WTC11 (cell line): ENCODE data around the gene TREM1. TPM values are rescaled to one million over a fixed set of nuclear protein-coding genes. Genes with fewer than 3 reads are reported as not detected.

Source experiments
- ATAC-seq: fragments of 200-7000 bp; cut with Tn5 transposase; 2 replicates; pipeline ENCODE4 v1.10.0; 2021; ENCODE audit warnings: mild to moderate bottlenecking, moderate library complexity
- CTCF ChIA-PET: fragments of 300-600 bp; sonication (Branson Sonifier 250); formaldehyde crosslinking; loops from one replicate; lab custom pipeline; 2021; ENCODE audit warnings: antibody characterized with exemption; lab: Charles Lee
- POLR2A ChIA-PET: fragments of 350-600 bp; sonication (Branson Sonifier 250); formaldehyde crosslinking; loops from one replicate; lab custom pipeline; 2021; ENCODE audit warnings: antibody characterized with exemption; lab: Charles Lee
- DNase-seq: peaks from one replicate; pipeline ENCODE4 v3.0.0; 2021; ENCODE audit warnings: low spot score
- H3K27ac Mint-ChIP-seq: 2 replicates; pipeline ENCODE4 v1.8.0; 2021; ENCODE audit warnings: mixed read lengths
- H3K27me3 Mint-ChIP-seq: 2 replicates; pipeline ENCODE4 v1.8.0; 2021; ENCODE audit warnings: low read depth, mild to moderate bottlenecking, moderate library complexity, mixed read lengths
- H3K36me3 Mint-ChIP-seq: 2 replicates; pipeline ENCODE4 v1.8.0; 2021; ENCODE audit warnings: mixed read lengths
- H3K4me1 Mint-ChIP-seq: 2 replicates; pipeline ENCODE4 v1.8.0; 2022; ENCODE audit warnings: mixed read lengths
- H3K4me3 Mint-ChIP-seq: 2 replicates; pipeline ENCODE4 v1.8.0; 2021; ENCODE audit warnings: mild to moderate bottlenecking, moderate library complexity, mixed read lengths
- H3K9me3 Mint-ChIP-seq: 2 replicates; pipeline ENCODE4 v1.8.0; 2021; ENCODE audit warnings: mixed read lengths
- AFF4 ChIP-seq: sonication (generic); formaldehyde crosslinking; IDR thresholded peaks from 2 replicates; pipeline ENCODE4 v1.8.1; 2023; ENCODE audit warnings: mild to moderate bottlenecking, missing genetic modification reagents, borderline replicate concordance
- CDX4 ChIP-seq: fragments of 250-450 bp; sonication (Bioruptor Pico); IDR thresholded peaks from 2 replicates; pipeline ENCODE4 v1.9.0; 2021; ENCODE audit warnings: moderate library complexity, mild to moderate bottlenecking, inconsistent platforms, borderline replicate concordance
- EMX1 ChIP-seq: fragments of 250-450 bp; sonication (Bioruptor Pico); IDR thresholded peaks from 2 replicates; pipeline ENCODE4 v1.8.0; 2021; ENCODE audit warnings: mild to moderate bottlenecking
- ERG ChIP-seq: fragments of 250-450 bp; sonication (Bioruptor Pico); IDR thresholded peaks from 2 replicates; pipeline ENCODE4 v1.8.0; 2021; ENCODE audit warnings: mild to moderate bottlenecking
- ETV6 ChIP-seq: sonication (generic); formaldehyde crosslinking; IDR thresholded peaks from 2 replicates; pipeline ENCODE4 v1.8.1; 2022; ENCODE audit warnings: mild to moderate bottlenecking, missing genetic modification reagents
- FOXP4 ChIP-seq: sonication (generic); formaldehyde crosslinking; IDR thresholded peaks from 2 replicates; pipeline ENCODE4 v1.8.0; 2022; ENCODE audit warnings: mild to moderate bottlenecking, missing genetic modification reagents
- GABPB1 ChIP-seq: sonication (generic); formaldehyde crosslinking; IDR thresholded peaks from 2 replicates; pipeline ENCODE4 v1.8.1; 2023; ENCODE audit warnings: mild to moderate bottlenecking, missing genetic modification reagents
- JAZF1 ChIP-seq: fragments of 250-450 bp; sonication (Bioruptor Pico); IDR thresholded peaks from 2 replicates; pipeline ENCODE4 v1.9.0; 2021; ENCODE audit warnings: moderate library complexity, mild to moderate bottlenecking, inconsistent platforms
- SP1 ChIP-seq: sonication (generic); formaldehyde crosslinking; conservative IDR thresholded peaks from 2 replicates; pipeline ENCODE4 v1.8.1; 2022; ENCODE audit warnings: missing genetic modification reagents
- TCF7 ChIP-seq: sonication (generic); formaldehyde crosslinking; IDR thresholded peaks from 2 replicates; pipeline ENCODE4 v1.8.0; 2022; ENCODE audit warnings: mild to moderate bottlenecking, low read depth, missing genetic modification reagents, moderate library complexity
- TEAD1 ChIP-seq: sonication (generic); formaldehyde crosslinking; IDR thresholded peaks from 2 replicates; pipeline ENCODE4 v1.8.0; 2022; ENCODE audit warnings: mild to moderate bottlenecking, missing genetic modification reagents
- ZBTB21 ChIP-seq: sonication (generic); formaldehyde crosslinking; IDR thresholded peaks from 2 replicates; pipeline ENCODE4 v1.8.1; 2023; ENCODE audit warnings: mild to moderate bottlenecking, missing genetic modification reagents, borderline replicate concordance
- ZNF512 ChIP-seq: sonication (generic); formaldehyde crosslinking; IDR thresholded peaks from 2 replicates; pipeline ENCODE4 v1.8.1; 2022; ENCODE audit warnings: missing genetic modification reagents, borderline replicate concordance
- total RNA-seq: library from RNA; stranded (reverse); gene quantifications from 3 replicates; pipeline ENCODE4 v1.2.3, GENCODE V29; 2021
- TF ChIP-seq, protein P1 (sequence below): sonication (generic); formaldehyde crosslinking; IDR thresholded peaks from 2 replicates; pipeline ENCODE4 v1.8.0; 2023; ENCODE audit warnings: missing genetic modification reagents, mild to moderate bottlenecking, borderline replicate concordance
- TF ChIP-seq, protein P2 (sequence below): fragments of 250-450 bp; sonication (Bioruptor Pico); IDR thresholded peaks from 2 replicates; pipeline ENCODE4 v1.9.0; 2021; ENCODE audit warnings: mild to moderate bottlenecking

TREM1 gene
- total RNA-seq, 1 experiment from 2014 or later = not detected

DNA sequence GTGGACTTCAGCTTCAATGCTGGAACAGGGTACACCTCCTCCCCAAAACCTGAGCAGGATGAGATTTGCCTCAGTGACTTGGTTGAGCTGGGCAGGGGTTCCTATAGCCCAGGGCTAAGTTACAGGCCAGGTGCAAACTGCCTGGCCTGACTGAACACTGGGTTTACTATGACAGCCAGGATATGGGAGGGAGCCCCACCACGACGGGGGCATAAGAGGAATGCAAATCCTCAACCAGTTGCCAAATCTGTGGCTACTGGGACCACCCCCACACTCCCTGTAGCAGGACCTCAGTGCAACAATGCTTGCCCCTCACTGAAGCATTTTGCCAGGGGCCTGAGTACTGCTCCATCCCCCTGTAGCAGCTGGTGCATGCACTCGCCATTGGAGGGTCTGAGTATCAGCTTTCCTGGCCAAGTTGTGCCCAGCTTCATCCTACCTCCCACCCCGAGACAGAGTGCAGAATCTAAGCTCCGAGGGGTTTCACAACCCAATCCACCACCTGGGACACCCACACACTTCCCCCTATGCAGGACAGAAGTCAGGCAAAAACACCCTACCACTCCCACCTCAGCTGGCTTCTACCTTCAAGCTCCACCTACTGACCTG, 30.7 kb downstream of the TREM1 start:
- TF ChIP-seq GABPB1 (CRISPR knock-in tag) = no peak
- TF ChIP-seq ZNF512 (CRISPR knock-in tag) = no peak
- TF ChIP-seq ERG = no peak
- TF ChIP-seq JAZF1 (CRISPR knock-in tag) = no peak
- no peak for TF ChIP-seq TEAD1 (CRISPR knock-in tag)
- Mint-ChIP-seq H3K27me3 (peaks cover 10% of the 10 kb centered on the region), H3K4me3 (no peak overlapping the region), H3K4me1 (no peaks in the 10 kb centered on the region), H3K27ac (no peak overlapping the region), H3K36me3 (no peaks in the 10 kb centered on the region), H3K9me3 (peaks cover 23% of the 10 kb centered on the region)
- POLR2A ChIA-PET = no interaction called here
- DNase-seq (no peak), ATAC-seq (no peak)
- CTCF ChIA-PET = no interaction called here

GRCh38 chr6:41255110-41255509, 31.4 kb downstream of the TREM1 start:
- ChIA-PET CTCF (no interaction called here), POLR2A (no interaction called here)
- no peak for DNase-seq
- Mint-ChIP-seq H3K4me1 (no peaks in the 10 kb centered on the region), H3K9me3 (peaks cover 17% of the 10 kb centered on the region), H3K4me3 (no peak overlapping the region), H3K36me3 (no peaks in the 10 kb centered on the region), H3K27ac (no peak overlapping the region), H3K27me3 (peaks cover 10% of the 10 kb centered on the region)
- no peak for ATAC-seq
- no peak for TF ChIP-seq FOXP4 (CRISPR knock-in tag)
- TF ChIP-seq, protein P1, sequence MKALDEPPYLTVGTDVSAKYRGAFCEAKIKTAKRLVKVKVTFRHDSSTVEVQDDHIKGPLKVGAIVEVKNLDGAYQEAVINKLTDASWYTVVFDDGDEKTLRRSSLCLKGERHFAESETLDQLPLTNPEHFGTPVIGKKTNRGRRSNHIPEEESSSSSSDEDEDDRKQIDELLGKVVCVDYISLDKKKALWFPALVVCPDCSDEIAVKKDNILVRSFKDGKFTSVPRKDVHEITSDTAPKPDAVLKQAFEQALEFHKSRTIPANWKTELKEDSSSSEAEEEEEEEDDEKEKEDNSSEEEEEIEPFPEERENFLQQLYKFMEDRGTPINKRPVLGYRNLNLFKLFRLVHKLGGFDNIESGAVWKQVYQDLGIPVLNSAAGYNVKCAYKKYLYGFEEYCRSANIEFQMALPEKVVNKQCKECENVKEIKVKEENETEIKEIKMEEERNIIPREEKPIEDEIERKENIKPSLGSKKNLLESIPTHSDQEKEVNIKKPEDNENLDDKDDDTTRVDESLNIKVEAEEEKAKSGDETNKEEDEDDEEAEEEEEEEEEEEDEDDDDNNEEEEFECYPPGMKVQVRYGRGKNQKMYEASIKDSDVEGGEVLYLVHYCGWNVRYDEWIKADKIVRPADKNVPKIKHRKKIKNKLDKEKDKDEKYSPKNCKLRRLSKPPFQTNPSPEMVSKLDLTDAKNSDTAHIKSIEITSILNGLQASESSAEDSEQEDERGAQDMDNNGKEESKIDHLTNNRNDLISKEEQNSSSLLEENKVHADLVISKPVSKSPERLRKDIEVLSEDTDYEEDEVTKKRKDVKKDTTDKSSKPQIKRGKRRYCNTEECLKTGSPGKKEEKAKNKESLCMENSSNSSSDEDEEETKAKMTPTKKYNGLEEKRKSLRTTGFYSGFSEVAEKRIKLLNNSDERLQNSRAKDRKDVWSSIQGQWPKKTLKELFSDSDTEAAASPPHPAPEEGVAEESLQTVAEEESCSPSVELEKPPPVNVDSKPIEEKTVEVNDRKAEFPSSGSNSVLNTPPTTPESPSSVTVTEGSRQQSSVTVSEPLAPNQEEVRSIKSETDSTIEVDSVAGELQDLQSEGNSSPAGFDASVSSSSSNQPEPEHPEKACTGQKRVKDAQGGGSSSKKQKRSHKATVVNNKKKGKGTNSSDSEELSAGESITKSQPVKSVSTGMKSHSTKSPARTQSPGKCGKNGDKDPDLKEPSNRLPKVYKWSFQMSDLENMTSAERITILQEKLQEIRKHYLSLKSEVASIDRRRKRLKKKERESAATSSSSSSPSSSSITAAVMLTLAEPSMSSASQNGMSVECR (CRISPR knock-in tag) = no peak
- TF ChIP-seq ETV6 = no peak
- no peak for TF ChIP-seq ERG
- TF ChIP-seq, protein P2, sequence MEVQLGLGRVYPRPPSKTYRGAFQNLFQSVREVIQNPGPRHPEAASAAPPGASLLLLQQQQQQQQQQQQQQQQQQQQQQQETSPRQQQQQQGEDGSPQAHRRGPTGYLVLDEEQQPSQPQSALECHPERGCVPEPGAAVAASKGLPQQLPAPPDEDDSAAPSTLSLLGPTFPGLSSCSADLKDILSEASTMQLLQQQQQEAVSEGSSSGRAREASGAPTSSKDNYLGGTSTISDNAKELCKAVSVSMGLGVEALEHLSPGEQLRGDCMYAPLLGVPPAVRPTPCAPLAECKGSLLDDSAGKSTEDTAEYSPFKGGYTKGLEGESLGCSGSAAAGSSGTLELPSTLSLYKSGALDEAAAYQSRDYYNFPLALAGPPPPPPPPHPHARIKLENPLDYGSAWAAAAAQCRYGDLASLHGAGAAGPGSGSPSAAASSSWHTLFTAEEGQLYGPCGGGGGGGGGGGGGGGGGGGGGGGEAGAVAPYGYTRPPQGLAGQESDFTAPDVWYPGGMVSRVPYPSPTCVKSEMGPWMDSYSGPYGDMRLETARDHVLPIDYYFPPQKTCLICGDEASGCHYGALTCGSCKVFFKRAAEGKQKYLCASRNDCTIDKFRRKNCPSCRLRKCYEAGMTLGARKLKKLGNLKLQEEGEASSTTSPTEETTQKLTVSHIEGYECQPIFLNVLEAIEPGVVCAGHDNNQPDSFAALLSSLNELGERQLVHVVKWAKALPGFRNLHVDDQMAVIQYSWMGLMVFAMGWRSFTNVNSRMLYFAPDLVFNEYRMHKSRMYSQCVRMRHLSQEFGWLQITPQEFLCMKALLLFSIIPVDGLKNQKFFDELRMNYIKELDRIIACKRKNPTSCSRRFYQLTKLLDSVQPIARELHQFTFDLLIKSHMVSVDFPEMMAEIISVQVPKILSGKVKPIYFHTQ (CRISPR knock-in tag) = no peak
- TF ChIP-seq ZBTB21 (CRISPR knock-in tag) = no peak
- no peak for TF ChIP-seq CDX4
- TF ChIP-seq AFF4 (CRISPR knock-in tag) = no peak
- no peak for TF ChIP-seq TCF7 (CRISPR knock-in tag)
- TF ChIP-seq EMX1 (CRISPR knock-in tag) = no peak
- TF ChIP-seq SP1 (CRISPR knock-in tag) = no peak
